GM23338 (cell line): ENCODE measurements around the gene SPECC1.

ENCODE experiments used
- CREB1 ChIP-seq: fragments of 250-450 bp; sonication (Bioruptor Pico); IDR thresholded peaks from 2 replicates; pipeline ENCODE4 v1.5.0; 2020; ENCODE audit warnings: low read depth, mild to moderate bottlenecking, moderate library complexity
- CTCF ChIP-seq, 2 experiments: fragments of 200-600 bp in 1 of 2; sonication (generic) in 1 of 2; conservative IDR thresholded peaks; 2 replicates each; pipeline versions ENCODE4 v1.5.1 to v1.6.1; 2016 to 2017; ENCODE audit warnings: antibody characterized with exemption in 2 of 2, low read depth in 2 of 2, mild to moderate bottlenecking in 2 of 2, moderate library complexity in 1 of 2
- EZH2 ChIP-seq: fragments of 200-600 bp; sonication (generic); IDR thresholded peaks from one replicate; pipeline ENCODE4 v1.8.0; 2017; ENCODE audit warnings: antibody characterized with exemption, mild to moderate bottlenecking, low read depth; ENCODE audit not compliant: unreplicated experiment
- EZH2phosphoT487 ChIP-seq: fragments of 200-600 bp; sonication (generic); IDR thresholded peaks from one replicate; pipeline ENCODE4 v1.8.1; 2018; ENCODE audit warnings: antibody characterized with exemption; ENCODE audit not compliant: unreplicated experiment
- JUNB ChIP-seq: IDR thresholded peaks from one replicate; pipeline ENCODE4 v1.6.1; 2016; ENCODE audit warnings: antibody characterized with exemption; ENCODE audit not compliant: unreplicated experiment
- POLR2AphosphoS5 ChIP-seq: IDR thresholded peaks from 2 replicates; pipeline ENCODE4 v1.6.1; 2016; ENCODE audit warnings: antibody characterized with exemption, low read depth
- REST ChIP-seq: IDR thresholded peaks from one replicate; pipeline ENCODE4 v1.6.1; 2018; ENCODE audit warnings: antibody characterized with exemption; ENCODE audit not compliant: unreplicated experiment
- STAT1 ChIP-seq: IDR thresholded peaks from one replicate; pipeline ENCODE4 v1.6.1; 2016; ENCODE audit warnings: antibody characterized with exemption; ENCODE audit not compliant: unreplicated experiment
- ZNF331 ChIP-seq: fragments of 250-450 bp; sonication (Bioruptor Pico); IDR thresholded peaks from 2 replicates; pipeline ENCODE4 v1.5.0; 2020; ENCODE audit warnings: low read depth, mild to moderate bottlenecking, moderate library complexity
- TF ChIP-seq, protein P1 (sequence below): IDR thresholded peaks from 2 replicates; pipeline ENCODE4 v1.6.1; 2016; ENCODE audit warnings: antibody characterized with exemption

DNA sequence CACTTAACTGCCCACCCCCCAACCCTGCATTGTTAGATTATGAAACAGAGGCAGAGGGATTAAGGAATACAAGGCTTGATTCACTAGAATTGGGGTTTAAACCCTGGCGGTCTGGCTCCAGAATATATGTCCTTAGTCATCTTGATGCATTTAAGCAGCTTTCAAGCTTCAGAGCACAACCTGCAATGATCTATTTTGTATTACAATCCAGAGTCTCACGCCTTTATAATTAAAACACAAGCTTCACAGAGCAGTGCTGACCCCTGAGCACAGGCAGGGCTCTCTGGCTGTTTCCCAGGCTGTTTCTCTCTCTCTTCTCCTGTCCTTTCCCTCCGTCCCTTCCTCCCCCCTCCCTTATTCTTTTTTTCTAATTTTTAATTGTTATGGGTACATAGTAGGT lies 209.1 kb downstream of the SPECC1 start:
- TF ChIP-seq CTCF (conservative IDR thresholded peaks at IDR 0.05; ENCODE audit: low read depth in 2 of 2) (no peak), EZH2 (no peak), STAT1 (no peak), JUNB (no peak), CREB1 (no peak), REST (no peak), POLR2AphosphoS5 (no peak), ZNF331 (no peak), EZH2phosphoT487 (no peak)
- TF ChIP-seq, protein P1, sequence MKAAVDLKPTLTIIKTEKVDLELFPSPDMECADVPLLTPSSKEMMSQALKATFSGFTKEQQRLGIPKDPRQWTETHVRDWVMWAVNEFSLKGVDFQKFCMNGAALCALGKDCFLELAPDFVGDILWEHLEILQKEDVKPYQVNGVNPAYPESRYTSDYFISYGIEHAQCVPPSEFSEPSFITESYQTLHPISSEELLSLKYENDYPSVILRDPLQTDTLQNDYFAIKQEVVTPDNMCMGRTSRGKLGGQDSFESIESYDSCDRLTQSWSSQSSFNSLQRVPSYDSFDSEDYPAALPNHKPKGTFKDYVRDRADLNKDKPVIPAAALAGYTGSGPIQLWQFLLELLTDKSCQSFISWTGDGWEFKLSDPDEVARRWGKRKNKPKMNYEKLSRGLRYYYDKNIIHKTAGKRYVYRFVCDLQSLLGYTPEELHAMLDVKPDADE, result no peak
